CD4-positive, alpha-beta memory T cell (primary cell): ENCODE data around the gene GPC6. TPM values are rescaled to one million over a fixed set of nuclear protein-coding genes. Genes with fewer than 3 reads are reported as not detected.

Experiments
- CTCF ChIA-PET: fragments of 350-600 bp; sonication (Branson Sonifier 250); formaldehyde crosslinking; loops from one replicate; lab custom pipeline; 2021; ENCODE audit warnings: inconsistent platforms; ENCODE audit not compliant: partially characterized antibody; lab: Charles Lee
- POLR2A ChIA-PET: fragments of 350-600 bp; sonication (Branson Sonifier 250); formaldehyde crosslinking; loops from one replicate; lab custom pipeline; 2021; ENCODE audit not compliant: partially characterized antibody; lab: Charles Lee
- DNase-seq, 5 donors: peaks; one replicate each; pipeline versions ENCODE4 v3.0.0 to v3.0.0-alpha.2; 2020 to 2022; ENCODE audit warnings: mixed read lengths in 1 of 5
- H3K27ac ChIP-seq: one replicate; pipeline ENCODE4 v1.7.0; 2013; ENCODE audit warnings: low read depth, low read length
- H3K27me3 ChIP-seq: 2 replicates; pipeline ENCODE4 v1.7.0; 2013; ENCODE audit warnings: mild to moderate bottlenecking, low read length, moderate library complexity; ENCODE audit not compliant: insufficient read depth
- H3K36me3 ChIP-seq: 2 replicates; pipeline ENCODE4 v1.7.0; 2013; ENCODE audit warnings: mild to moderate bottlenecking, low read length, moderate library complexity; ENCODE audit not compliant: insufficient read depth
- H3K4me1 ChIP-seq: 2 replicates; pipeline ENCODE4 v1.7.0; 2013; ENCODE audit warnings: mild to moderate bottlenecking, low read length, moderate library complexity; ENCODE audit not compliant: insufficient read depth
- H3K4me3 ChIP-seq, 2 donors: one replicate each; pipeline ENCODE4 v1.7.0; 2013; ENCODE audit warnings: low read length in 2 of 2, mild to moderate bottlenecking in 1 of 2
- H3K9me3 ChIP-seq, 2 donors: one replicate each; pipeline ENCODE4 v1.7.0; 2013; ENCODE audit warnings: low read length in 2 of 2, control low read depth in 1 of 2; ENCODE audit not compliant: control insufficient read depth in 1 of 2
- H3K27ac Mint-ChIP-seq, 7 donors: one replicate each; pipeline ENCODE4 v1.8.0; 2020 to 2021; ENCODE audit warnings: mixed read lengths in 7 of 7, mild to moderate bottlenecking in 6 of 7, inconsistent platforms in 3 of 7, moderate library complexity in 3 of 7
- H3K27me3 Mint-ChIP-seq, 2 donors: one replicate each; pipeline ENCODE4 v1.8.0; 2020 to 2021; ENCODE audit warnings: mixed read lengths in 2 of 2
- H3K36me3 Mint-ChIP-seq, 2 donors: one replicate each; pipeline ENCODE4 v1.8.0; 2020 to 2021; ENCODE audit warnings: mixed read lengths in 2 of 2, inconsistent platforms in 1 of 2, mild to moderate bottlenecking in 1 of 2
- H3K4me1 Mint-ChIP-seq, 4 donors: one replicate each; pipeline ENCODE4 v1.8.0; 2020 to 2021; ENCODE audit warnings: mixed read lengths in 4 of 4, mild to moderate bottlenecking in 1 of 4
- H3K4me3 Mint-ChIP-seq, 8 donors: one replicate each; pipeline ENCODE4 v1.8.0; 2020 to 2021; ENCODE audit warnings: mixed read lengths in 8 of 8, mild to moderate bottlenecking in 7 of 8, moderate library complexity in 6 of 8, inconsistent platforms in 3 of 8
- H3K9me3 Mint-ChIP-seq, 8 donors: one replicate each; pipeline ENCODE4 v1.8.0; 2020 to 2021; ENCODE audit warnings: mixed read lengths in 8 of 8, mild to moderate bottlenecking in 5 of 8, inconsistent platforms in 3 of 8, moderate library complexity in 1 of 8
- intact Hi-C: fragments of 100-400 bp; cut with micrococcal nuclease; formaldehyde crosslinking; loops from one replicate; pipeline ENCODE4 v1.15.1; 2023
- polyA plus RNA-seq, 2 donors: library from polyadenylated mRNA; unstranded; fragments of 300-500 nt; fragmentation: Illumina TruSeq; gene quantifications; one replicate each; pipeline ENCODE4 v1.2.3, GENCODE V29; 2021
- total RNA-seq, 2 experiments: library from RNA; stranded (reverse); gene quantifications; one replicate each; pipeline ENCODE4 v1.2.3, GENCODE V29; 2021

GPC6 gene
- total and polyA plus RNA-seq, 4 experiments from 2014 or later: not detected

GRCh38 chr13:93956426-93956825 lies 729.8 kb downstream of the GPC6 start:
- H3K27ac ChIP-seq: no peak overlapping the region
- Mint-ChIP-seq H3K9me3 (peaks cover 0 to 6% (median 1%) of the 10 kb centered on the region in 8 donors), H3K4me1 (no peaks in the 10 kb centered on the region), H3K27me3 (no peaks in the 10 kb centered on the region), H3K36me3 (no peaks in the 10 kb centered on the region), H3K4me3 (no peak overlapping the region), H3K27ac (no peak overlapping the region)
- no peaks in the 10 kb centered on the region for H3K36me3 ChIP-seq
- no peaks in the 10 kb centered on the region for H3K27me3 ChIP-seq
- no peaks in the 10 kb centered on the region for H3K4me1 ChIP-seq
- H3K9me3 ChIP-seq: no peaks in the 10 kb centered on the region
- DNase-seq: no peak
- no peak overlapping the region for H3K4me3 ChIP-seq
- ChIA-PET POLR2A (no interaction called here), CTCF (no interaction called here)
- intact Hi-C loops: no loop called here

GRCh38 chr13:93957371-93957770 lies 730.8 kb downstream of the GPC6 start:
- intact Hi-C loops: no loop called here
- Mint-ChIP-seq H3K4me3 (no peak overlapping the region), H3K36me3 (no peaks in the 10 kb centered on the region), H3K9me3 (peaks cover 0 to 6% (median 1%) of the 10 kb centered on the region in 8 donors), H3K27me3 (no peaks in the 10 kb centered on the region), H3K4me1 (no peaks in the 10 kb centered on the region), H3K27ac (no peak overlapping the region)
- H3K27ac ChIP-seq: no peak overlapping the region
- no peak for DNase-seq
- no peaks in the 10 kb centered on the region for H3K36me3 ChIP-seq
- H3K9me3 ChIP-seq: no peaks in the 10 kb centered on the region
- ChIA-PET CTCF (no interaction called here), POLR2A (no interaction called here)
- H3K4me3 ChIP-seq: no peak overlapping the region
- no peaks in the 10 kb centered on the region for H3K27me3 ChIP-seq
- H3K4me1 ChIP-seq: no peaks in the 10 kb centered on the region

GRCh38 chr13:93959796-93960533 lies 733.4 kb downstream of the GPC6 start:
- Mint-ChIP-seq H3K27ac (no peak overlapping the region), H3K27me3 (peaks cover 0 to 5% of the 10 kb centered on the region in 2 donors), H3K4me1 (no peaks in the 10 kb centered on the region), H3K4me3 (no peak overlapping the region), H3K9me3 (peaks cover 0 to 9% (median 1%) of the 10 kb centered on the region in 8 donors), H3K36me3 (no peaks in the 10 kb centered on the region)
- ChIA-PET CTCF (no interaction called here), POLR2A (no interaction called here)
- no peaks in the 10 kb centered on the region for H3K36me3 ChIP-seq
- no peak overlapping the region for H3K4me3 ChIP-seq
- no peaks in the 10 kb centered on the region for H3K9me3 ChIP-seq
- no peak for DNase-seq
- no peak overlapping the region for H3K27ac ChIP-seq
- intact Hi-C loops: no loop called here
- no peaks in the 10 kb centered on the region for H3K27me3 ChIP-seq
- no peaks in the 10 kb centered on the region for H3K4me1 ChIP-seq

GRCh38 chr13:93963266-93964145 lies 736.9 kb downstream of the GPC6 start:
- no peaks in the 10 kb centered on the region for H3K36me3 ChIP-seq
- Mint-ChIP-seq H3K36me3 (no peaks in the 10 kb centered on the region), H3K4me3 (no peak overlapping the region), H3K9me3 (peaks cover 0 to 3% (median 0%) of the 10 kb centered on the region in 8 donors), H3K27ac (no peak overlapping the region), H3K4me1 (no peaks in the 10 kb centered on the region), H3K27me3 (peaks cover 0 to 7% of the 10 kb centered on the region in 2 donors)
- H3K27me3 ChIP-seq: no peaks in the 10 kb centered on the region
- DNase-seq: no peak
- no peak overlapping the region for H3K4me3 ChIP-seq
- intact Hi-C loops: no loop called here
- no peaks in the 10 kb centered on the region for H3K4me1 ChIP-seq
- ChIA-PET CTCF (no interaction called here), POLR2A (no interaction called here)
- no peak overlapping the region for H3K27ac ChIP-seq
- H3K9me3 ChIP-seq: no peaks in the 10 kb centered on the region

GRCh38 chr13:93964146-93964512 lies 737.5 kb downstream of the GPC6 start:
- CTCF ChIA-PET: no interaction called here
- no peak overlapping the region for H3K27ac ChIP-seq
- H3K4me3 Mint-ChIP-seq: no peak overlapping the region
- peaks cover 0 to 7% of the 10 kb centered on the region in 2 donors for H3K27me3 Mint-ChIP-seq
- POLR2A ChIA-PET: no interaction called here
- no peak overlapping the region for H3K27ac Mint-ChIP-seq
- H3K9me3 Mint-ChIP-seq: peaks cover 0 to 3% (median 0%) of the 10 kb centered on the region in 8 donors
- H3K27me3 ChIP-seq: no peaks in the 10 kb centered on the region
- intact Hi-C loops: no loop called here
- H3K4me1 ChIP-seq: no peaks in the 10 kb centered on the region
- H3K4me3 ChIP-seq: no peak overlapping the region
- H3K4me1 Mint-ChIP-seq: no peaks in the 10 kb centered on the region
- no peak for DNase-seq
- H3K36me3 ChIP-seq: no peaks in the 10 kb centered on the region
- no peaks in the 10 kb centered on the region for H3K36me3 Mint-ChIP-seq
- H3K9me3 ChIP-seq: no peaks in the 10 kb centered on the region

GRCh38 chr13:93965587-93965986 lies 739.0 kb downstream of the GPC6 start:
- Histone ChIP-seq H3K36me3 (no peaks in the 10 kb centered on the region), H3K4me1 (no peaks in the 10 kb centered on the region), H3K27me3 (no peaks in the 10 kb centered on the region), H3K27ac (no peak overlapping the region), H3K9me3 (no peaks in the 10 kb centered on the region), H3K4me3 (no peak overlapping the region)
- Mint-ChIP-seq H3K9me3 (peaks cover 0 to 3% (median 0%) of the 10 kb centered on the region in 8 donors), H3K4me1 (no peaks in the 10 kb centered on the region), H3K36me3 (no peaks in the 10 kb centered on the region), H3K27ac (no peak overlapping the region), H3K4me3 (no peak overlapping the region), H3K27me3 (peaks cover 0 to 7% of the 10 kb centered on the region in 2 donors)
- no peak for DNase-seq
- ChIA-PET CTCF (no interaction called here), POLR2A (no interaction called here)
- intact Hi-C loops: no loop called here

GRCh38 chr13:93966267-93966936 lies 739.8 kb downstream of the GPC6 start:
- H3K27ac ChIP-seq: no peak overlapping the region
- no peaks in the 10 kb centered on the region for H3K36me3 ChIP-seq
- no peak for DNase-seq
- Mint-ChIP-seq H3K36me3 (no peaks in the 10 kb centered on the region), H3K27ac (no peak overlapping the region), H3K4me3 (no peak overlapping the region), H3K4me1 (no peaks in the 10 kb centered on the region), H3K27me3 (peaks cover 0 to 7% of the 10 kb centered on the region in 2 donors), H3K9me3 (peaks cover 0 to 3% (median 0%) of the 10 kb centered on the region in 8 donors)
- intact Hi-C loops: no loop called here
- no peaks in the 10 kb centered on the region for H3K27me3 ChIP-seq
- H3K9me3 ChIP-seq: no peaks in the 10 kb centered on the region
- POLR2A ChIA-PET: no interaction called here
- no peaks in the 10 kb centered on the region for H3K4me1 ChIP-seq
- H3K4me3 ChIP-seq: no peak overlapping the region
- CTCF ChIA-PET: no interaction called here
